ENCODE data around the gene CCDC74B.
"Not testable (repeated sequence)": the region's sequence is repeated elsewhere in the genome, so short reads cannot be mapped to it uniquely, and the experiment has no call there.

The CCDC74B gene

GRCh38 chr2:130150181-130151144 lies 5.6 kb upstream of the CCDC74B start:
- H3K4me3 ChIP-seq (ENCODE audit: low read depth, low read length), result no peak overlapping the region

GRCh38 chr2:130148515-130148914 lies 3.6 kb upstream of the CCDC74B start:
- not testable (repeated sequence) for H3K4me3 ChIP-seq (ENCODE audit: low read depth, low read length)

- not testable (repeated sequence) for H3K4me3 ChIP-seq (ENCODE audit: low read depth, low read length)
These were observed 1.5 kb downstream of the CCDC74B start for GRCh38 chr2:130143266-130144039.

GRCh38 chr2:130142396-130143265 lies 2.3 kb downstream of the CCDC74B start:
- not testable (repeated sequence) for H3K4me3 ChIP-seq (ENCODE audit: low read depth, low read length)

- H3K4me3 ChIP-seq (ENCODE audit: low read depth, low read length), result not testable (repeated sequence)
These were observed 3.1 kb downstream of the CCDC74B start for GRCh38 chr2:130141645-130142370.

GRCh38 chr2:130141002-130141401 lies 3.9 kb downstream of the CCDC74B start:
- H3K4me3 ChIP-seq (ENCODE audit: low read depth, low read length), result not testable (repeated sequence)

- H3K4me3 ChIP-seq (ENCODE audit: low read depth, low read length), result not testable (repeated sequence)
These were observed 4.4 kb downstream of the CCDC74B start for GRCh38 chr2:130140516-130140915.

GRCh38 chr2:130139331-130140280 lies 5.3 kb downstream of the CCDC74B start:
- H3K4me3 ChIP-seq (ENCODE audit: low read depth, low read length), result not testable (repeated sequence)

- not testable (repeated sequence) for H3K4me3 ChIP-seq (ENCODE audit: low read depth, low read length)
These were observed 6.1 kb downstream of the CCDC74B start for GRCh38 chr2:130138841-130139251.

GRCh38 chr2:130138326-130138725 lies 6.6 kb downstream of the CCDC74B start:
- not testable (repeated sequence) for H3K4me3 ChIP-seq (ENCODE audit: low read depth, low read length)

- not testable (repeated sequence) for H3K4me3 ChIP-seq (ENCODE audit: low read depth, low read length)
These were observed 7.8 kb downstream of the CCDC74B start for GRCh38 chr2:130137118-130137517.

- not testable (repeated sequence) for H3K4me3 ChIP-seq (ENCODE audit: low read depth, low read length)
These were observed 8.4 kb downstream of the CCDC74B start for GRCh38 chr2:130136546-130136945.

- H3K4me3 ChIP-seq (ENCODE audit: low read depth, low read length), result no peak overlapping the region
These were observed 9.0 kb downstream of the CCDC74B start for GRCh38 chr2:130135692-130136541.

GRCh38 chr2:130129120-130129829 lies 15.6 kb downstream of the CCDC74B start, which contains the start of gene POTEF:
POTEF (minus strand) TSS chr2:130129222; CDS start chr2:130120515, 8,707 bp downstream.
- not testable (repeated sequence) for H3K4me3 ChIP-seq (ENCODE audit: low read depth, low read length)

- not testable (repeated sequence) for H3K4me3 ChIP-seq (ENCODE audit: low read depth, low read length)
These were observed 16.4 kb downstream of the CCDC74B start for GRCh38 chr2:130128464-130128863.

- H3K4me3 ChIP-seq (ENCODE audit: low read depth, low read length), result not testable (repeated sequence)
These were observed 17.2 kb downstream of the CCDC74B start for GRCh38 chr2:130127726-130128125.

GRCh38 chr2:130120924-130121323 lies 24.0 kb downstream of the CCDC74B start:
- not testable (repeated sequence) for H3K4me3 ChIP-seq (ENCODE audit: low read depth, low read length)
